Neural progenitor cell (in vitro differentiated cells): ENCODE data around the gene PUDP. TPM values are rescaled to one million over a fixed set of nuclear protein-coding genes. Genes with fewer than 3 reads are reported as not detected.

Experiments used
- DNase-seq: peaks from one replicate; pipeline ENCODE4 v3.0.0-alpha.2; 2016; ENCODE audit warnings: low spot score
- H2AFZ ChIP-seq: fragments of 200-600 bp; sonication (generic); replicated peaks from 2 replicates; pipeline ENCODE4 v1.6.1; 2016; ENCODE audit warnings: antibody characterized with exemption
- H3F3A ChIP-seq: fragments of 200-600 bp; sonication (generic); 2 replicates; pipeline ENCODE4 v1.6.1; 2016; ENCODE audit warnings: antibody characterized with exemption, low read depth
- H3K27ac ChIP-seq: fragments of 200-600 bp; sonication (generic); 2 replicates; pipeline ENCODE4 v1.5.1; 2016; ENCODE audit warnings: mild to moderate bottlenecking
- H3K27me3 ChIP-seq: fragments of 200-600 bp; sonication (generic); 2 replicates; pipeline ENCODE4 v1.6.1; 2016; ENCODE audit warnings: mild to moderate bottlenecking, moderate library complexity
- H3K36me3 ChIP-seq: fragments of 200-600 bp; sonication (generic); 2 replicates; pipeline ENCODE4 v1.5.1; 2016
- H3K4me1 ChIP-seq: fragments of 200-600 bp; sonication (generic); 2 replicates; pipeline ENCODE4 v1.6.1; 2016; ENCODE audit warnings: mixed run types
- H3K4me2 ChIP-seq: fragments of 200-600 bp; sonication (generic); 2 replicates; pipeline ENCODE4 v1.6.1; 2016
- H3K4me3 ChIP-seq: fragments of 200-600 bp; sonication (generic); 2 replicates; pipeline ENCODE4 v1.5.1; 2016
- H3K79me2 ChIP-seq: fragments of 200-600 bp; sonication (generic); 2 replicates; pipeline ENCODE4 v1.6.1; 2016; ENCODE audit warnings: low read depth
- H3K9ac ChIP-seq: fragments of 200-600 bp; sonication (generic); 2 replicates; pipeline ENCODE4 v1.6.1; 2016
- H3K9me3 ChIP-seq: fragments of 200-600 bp; sonication (generic); 2 replicates; pipeline ENCODE4 v1.5.1; 2016; ENCODE audit warnings: low read depth
- H4K20me1 ChIP-seq: fragments of 200-600 bp; sonication (generic); 2 replicates; pipeline ENCODE4 v1.6.1; 2016; ENCODE audit warnings: low read depth
- H3K27ac Mint-ChIP-seq: 3 replicates; pipeline ENCODE4 v1.8.0; 2021; ENCODE audit warnings: mixed read lengths
- H3K27me3 Mint-ChIP-seq: 2 replicates; pipeline ENCODE4 v1.8.0; 2022; ENCODE audit warnings: low read depth, mild to moderate bottlenecking, inconsistent platforms, moderate library complexity, mixed read lengths; ENCODE audit not compliant: insufficient read depth
- H3K36me3 Mint-ChIP-seq: 3 replicates; pipeline ENCODE4 v1.8.0; 2021; ENCODE audit warnings: mixed read lengths
- H3K4me1 Mint-ChIP-seq: 3 replicates; pipeline ENCODE4 v1.8.0; 2021; ENCODE audit warnings: mixed read lengths
- H3K4me3 Mint-ChIP-seq: 3 replicates; pipeline ENCODE4 v1.8.0; 2021; ENCODE audit warnings: mild to moderate bottlenecking, moderate library complexity, mixed read lengths
- H3K9me3 Mint-ChIP-seq: 3 replicates; pipeline ENCODE4 v1.8.0; 2020; ENCODE audit warnings: mixed read lengths
- CTCF ChIP-seq: fragments of 200-600 bp; sonication (generic); IDR thresholded peaks from 2 replicates; pipeline ENCODE4 v1.5.1; 2017; ENCODE audit warnings: antibody characterized with exemption, mild to moderate bottlenecking
- EZH2 ChIP-seq: fragments of 200-600 bp; sonication (generic); IDR thresholded peaks from 2 replicates; pipeline ENCODE4 v1.6.1; 2017; ENCODE audit warnings: antibody characterized with exemption, mild to moderate bottlenecking, moderate library complexity
- EZH2phosphoT487 ChIP-seq: fragments of 200-600 bp; sonication (generic); IDR thresholded peaks from 2 replicates; pipeline ENCODE4 v1.6.1; 2017; ENCODE audit warnings: antibody characterized with exemption
- total RNA-seq: library from RNA; depleted of rRNA; stranded (reverse); fragments of >200 nt; gene quantifications from 2 replicates; pipeline ENCODE4 v1.2.3, GENCODE V29; 2015; ENCODE audit warnings: low replicate concordance

PUDP gene
- total RNA-seq, 1 donor from 2014 or later = 29.1 TPM

DNA sequence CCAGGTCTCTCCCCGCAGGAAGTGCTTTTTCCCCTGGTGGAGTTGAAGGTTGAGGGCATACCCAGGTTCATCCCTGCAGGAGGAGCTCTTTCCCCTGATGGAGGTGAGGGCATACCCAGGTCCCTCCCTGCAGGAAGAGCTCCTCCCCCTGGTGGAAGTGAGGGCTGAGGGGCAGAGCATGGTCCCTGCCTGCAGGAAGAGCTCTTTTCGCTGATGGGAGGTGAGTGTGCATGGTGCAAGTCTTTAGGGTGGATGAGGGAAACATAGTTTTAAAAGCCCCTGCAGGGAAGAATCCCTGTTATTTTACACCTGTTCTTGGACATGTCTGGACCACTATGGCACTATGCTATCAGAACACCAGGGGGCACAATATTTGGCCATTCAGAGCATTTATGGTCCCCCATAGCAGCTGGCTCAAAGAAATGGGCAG lies 43.7 kb upstream of the PUDP start:
- no peak for DNase-seq
- no peaks in the 10 kb centered on the region for H3K36me3 ChIP-seq
- H3K4me3 ChIP-seq = no peak overlapping the region
- H4K20me1 ChIP-seq = no peaks in the 10 kb centered on the region
- no peaks in the 10 kb centered on the region for H3K27me3 ChIP-seq
- peak; percentile 28 for TF ChIP-seq CTCF
- TF ChIP-seq EZH2 = no peak
- H3K79me2 ChIP-seq = no peaks in the 10 kb centered on the region
- H2AFZ ChIP-seq = no peak overlapping the region
- peaks cover 8% of the 10 kb centered on the region for H3F3A ChIP-seq
- H3K27ac ChIP-seq = no peak overlapping the region
- Mint-ChIP-seq H3K27me3 (peaks cover 5% of the 10 kb centered on the region), H3K4me1 (peaks cover 22% of the 10 kb centered on the region), H3K9me3 (peaks cover 19% of the 10 kb centered on the region), H3K36me3 (peaks cover 11% of the 10 kb centered on the region), H3K4me3 (no peak overlapping the region), H3K27ac (no peak overlapping the region)
- no peak overlapping the region for H3K9ac ChIP-seq
- no peaks in the 10 kb centered on the region for H3K9me3 ChIP-seq
- no peak overlapping the region for H3K4me2 ChIP-seq
- peaks cover 12% of the 10 kb centered on the region for H3K4me1 ChIP-seq

DNA sequence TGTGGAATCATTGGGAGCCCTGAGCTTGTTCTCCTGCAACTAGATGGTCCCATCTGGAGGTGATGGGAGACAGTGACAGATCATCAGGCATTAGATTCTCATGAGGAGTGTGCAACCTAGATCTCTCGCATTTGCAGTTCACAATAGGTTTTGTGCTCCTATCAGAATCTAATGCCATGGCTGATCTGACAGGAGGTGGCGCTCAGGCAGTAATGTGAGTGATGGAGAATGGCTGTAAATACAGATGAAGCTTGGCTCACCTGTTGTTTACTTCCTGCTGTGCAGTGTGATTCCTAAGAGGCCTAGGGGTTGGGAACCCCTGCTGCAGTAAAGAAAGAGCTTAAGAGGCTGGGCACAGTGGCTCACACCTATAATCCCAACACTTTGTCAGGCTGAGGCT lies 42.2 kb upstream of the PUDP start:
- no peak overlapping the region for H3K4me3 Mint-ChIP-seq
- no peaks in the 10 kb centered on the region for H3K79me2 ChIP-seq
- no peaks in the 10 kb centered on the region for H3K27me3 ChIP-seq

DNA sequence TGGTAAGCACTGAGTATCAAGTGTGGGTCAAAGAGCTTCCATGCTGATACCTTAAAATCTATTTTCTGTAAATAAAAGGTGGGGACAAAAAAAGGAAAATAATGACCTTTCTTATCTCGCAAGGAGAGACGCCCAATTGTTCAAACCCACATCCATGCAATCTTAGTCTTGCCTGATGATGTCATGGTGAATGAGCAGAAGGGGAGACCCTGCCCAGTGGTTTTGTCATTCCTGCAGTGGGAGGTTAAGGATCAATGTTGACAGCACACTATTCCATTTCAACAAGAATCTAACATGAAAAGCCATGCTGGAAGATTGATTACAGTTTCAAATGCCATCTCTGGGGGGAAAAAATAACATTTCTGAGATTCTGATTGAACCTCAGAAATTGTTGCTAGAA lies 40.7 kb upstream of the PUDP start:
- no peak overlapping the region for H3K4me3 ChIP-seq
- H2AFZ ChIP-seq = no peak overlapping the region
- H3K27ac Mint-ChIP-seq = peak overlapping the region; percentile 78
- H3K9me3 Mint-ChIP-seq = peaks cover 19% of the 10 kb centered on the region
- H3K9me3 ChIP-seq = no peaks in the 10 kb centered on the region
- no peaks in the 10 kb centered on the region for H4K20me1 ChIP-seq
- no peaks in the 10 kb centered on the region for H3K27me3 ChIP-seq
- TF ChIP-seq CTCF = no peak
- no peak overlapping the region for H3K9ac ChIP-seq
- H3K4me2 ChIP-seq = no peak overlapping the region
- peaks cover 12% of the 10 kb centered on the region for H3K4me1 ChIP-seq
- peaks cover 7% of the 10 kb centered on the region for H3F3A ChIP-seq
- no peak overlapping the region for H3K27ac ChIP-seq
- H3K79me2 ChIP-seq = no peaks in the 10 kb centered on the region
- peaks cover 5% of the 10 kb centered on the region for H3K27me3 Mint-ChIP-seq
- H3K36me3 Mint-ChIP-seq = peaks cover 11% of the 10 kb centered on the region
- H3K4me1 Mint-ChIP-seq = peaks cover 22% of the 10 kb centered on the region
- H3K36me3 ChIP-seq = no peaks in the 10 kb centered on the region
- no peak overlapping the region for H3K4me3 Mint-ChIP-seq
- DNase-seq = no peak

More for the DNA sequence above, 42.2 kb upstream of the PUDP start:
- no peak for DNase-seq
- H3K27me3 Mint-ChIP-seq = peaks cover 5% of the 10 kb centered on the region
- peaks cover 11% of the 10 kb centered on the region for H3K36me3 Mint-ChIP-seq
- H3K4me3 ChIP-seq = no peak overlapping the region
- H3F3A ChIP-seq = peaks cover 8% of the 10 kb centered on the region
- no peaks in the 10 kb centered on the region for H3K9me3 ChIP-seq
- H3K4me2 ChIP-seq = no peak overlapping the region
- peaks cover 12% of the 10 kb centered on the region for H3K4me1 ChIP-seq
- H3K9me3 Mint-ChIP-seq = peaks cover 19% of the 10 kb centered on the region
- no peak overlapping the region for H2AFZ ChIP-seq
- H3K9ac ChIP-seq = no peak overlapping the region
- H3K36me3 ChIP-seq = no peaks in the 10 kb centered on the region
- H4K20me1 ChIP-seq = no peaks in the 10 kb centered on the region
- peaks cover 22% of the 10 kb centered on the region for H3K4me1 Mint-ChIP-seq
- no peak overlapping the region for H3K27ac ChIP-seq
- TF ChIP-seq EZH2phosphoT487 = no peak
- no peak for TF ChIP-seq CTCF
- no peak for TF ChIP-seq EZH2
- no peak overlapping the region for H3K27ac Mint-ChIP-seq
